Fibroblast of villous mesenchyme (primary cell): ENCODE measurements around the gene KRT74. TPM values are rescaled to one million over a fixed set of nuclear protein-coding genes. Genes with fewer than 3 reads are reported as not detected.

Source experiments
- DNase-seq: peaks from one replicate; pipeline ENCODE4 v3.0.0-alpha.2; 2010; ENCODE audit warnings: low read depth
- H3K4me3 ChIP-seq: 2 replicates; pipeline ENCODE4 v1.5.1; 2011; ENCODE audit warnings: low read depth, mild to moderate bottlenecking, low read length
- CTCF ChIP-seq: IDR thresholded peaks from 2 replicates; pipeline ENCODE4 v1.5.1; 2012; ENCODE audit warnings: low read depth, mild to moderate bottlenecking, low read length; ENCODE audit not compliant: insufficient read depth
- total RNA-seq: library from RNA; depleted of rRNA; stranded (reverse); fragments of >200 nt; gene quantifications from 2 replicates; pipeline ENCODE4 v1.2.3, GENCODE V29; 2012

Gene KRT74
- total RNA-seq, 1 donor = not detected

GRCh38 chr12:52615912-52616311, 42.3 kb upstream of the KRT74 start:
- TF ChIP-seq CTCF = no peak
- DNase-seq = no peak
- H3K4me3 ChIP-seq = no peak overlapping the region

- DNase-seq = no peak
These were observed 41.7 kb upstream of the KRT74 start for GRCh38 chr12:52615208-52615868.

GRCh38 chr12:52614381-52615207, 41.0 kb upstream of the KRT74 start:
- H3K4me3 ChIP-seq = no peak overlapping the region
- no peak for DNase-seq
- no peak for TF ChIP-seq CTCF

More at GRCh38 chr12:52615208-52615868, 41.7 kb upstream of the KRT74 start:
- H3K4me3 ChIP-seq = no peak overlapping the region
- no peak for TF ChIP-seq CTCF

- DNase-seq = no peak
- H3K4me3 ChIP-seq = no peak overlapping the region
- TF ChIP-seq CTCF = no peak
These were observed 39.9 kb upstream of the KRT74 start for GRCh38 chr12:52613384-52614030.

- no peak for TF ChIP-seq CTCF
- DNase-seq = no peak
- no peak overlapping the region for H3K4me3 ChIP-seq
These were observed 39.1 kb upstream of the KRT74 start for GRCh38 chr12:52612431-52613383.

- no peak overlapping the region for H3K4me3 ChIP-seq
- no peak for TF ChIP-seq CTCF
- DNase-seq = no peak
These were observed 37.4 kb upstream of the KRT74 start for GRCh38 chr12:52611080-52611468.
